KOPT-K1 (cell line): ENCODE results near the gene GALNT17.
"Not testable (repeated sequence)": the region's sequence is repeated elsewhere in the genome, so short reads cannot be mapped to it uniquely, and the experiment has no call there.

Source experiments
- H3K27ac ChIP-seq: fragments of 200-600 bp; sonication (generic); 2 replicates; pipeline ENCODE4 v1.5.1; 2016; ENCODE audit warnings: antibody characterized with exemption, mild to moderate bottlenecking, low read depth, low read length; ENCODE audit not compliant: poor library complexity, severe bottlenecking
- H3K36me3 ChIP-seq: fragments of 200-600 bp; sonication (generic); 2 replicates; pipeline ENCODE4 v1.5.1; 2017; ENCODE audit warnings: antibody characterized with exemption, mild to moderate bottlenecking, low read length, moderate library complexity; ENCODE audit not compliant: insufficient read depth
- H3K9me3 ChIP-seq: fragments of 200-600 bp; sonication (generic); 2 replicates; pipeline ENCODE4 v1.5.1; 2017; ENCODE audit warnings: antibody characterized with exemption, low read length, mild to moderate bottlenecking; ENCODE audit not compliant: insufficient read depth, poor library complexity, severe bottlenecking

GALNT17 gene

GRCh38 chr7:71630516-71630915 is 498.6 kb downstream of the GALNT17 start:
- H3K36me3 ChIP-seq: no peaks in the 10 kb centered on the region
- no peak overlapping the region for H3K27ac ChIP-seq
- H3K9me3 ChIP-seq: peaks cover 5% of the 10 kb centered on the region

GRCh38 chr7:71633551-71634008 is 501.6 kb downstream of the GALNT17 start:
- no peak overlapping the region for H3K27ac ChIP-seq
- H3K36me3 ChIP-seq: no peaks in the 10 kb centered on the region
- H3K9me3 ChIP-seq: peaks cover 5% of the 10 kb centered on the region

- H3K9me3 ChIP-seq, H3K36me3 ChIP-seq, H3K27ac ChIP-seq: not testable (repeated sequence)
These were observed 503.9 kb downstream of the GALNT17 start for GRCh38 chr7:71635849-71636248.

- Histone ChIP-seq H3K9me3 (peaks cover 5% of the 10 kb centered on the region), H3K27ac (no peak overlapping the region), H3K36me3 (no peaks in the 10 kb centered on the region)
These were observed 504.4 kb downstream of the GALNT17 start for GRCh38 chr7:71636329-71636728.

- Histone ChIP-seq H3K36me3 (no peaks in the 10 kb centered on the region), H3K9me3 (no peaks in the 10 kb centered on the region), H3K27ac (no peak overlapping the region)
These were observed 505.6 kb downstream of the GALNT17 start for GRCh38 chr7:71637578-71637977.

GRCh38 chr7:71638108-71638507 is 506.2 kb downstream of the GALNT17 start:
- Histone ChIP-seq H3K9me3 (no peaks in the 10 kb centered on the region), H3K27ac (no peak overlapping the region), H3K36me3 (no peaks in the 10 kb centered on the region)

- no peak overlapping the region for H3K27ac ChIP-seq
- H3K36me3 ChIP-seq: no peaks in the 10 kb centered on the region
- H3K9me3 ChIP-seq: no peaks in the 10 kb centered on the region
These were observed 507.6 kb downstream of the GALNT17 start for GRCh38 chr7:71639382-71640085.

- H3K9me3 ChIP-seq, H3K27ac ChIP-seq, H3K36me3 ChIP-seq: not testable (repeated sequence)
These were observed 511.1 kb downstream of the GALNT17 start for GRCh38 chr7:71643031-71643430.

- H3K36me3 ChIP-seq: no peaks in the 10 kb centered on the region
- H3K27ac ChIP-seq: no peak overlapping the region
- peaks cover 14% of the 10 kb centered on the region for H3K9me3 ChIP-seq
These were observed 513.9 kb downstream of the GALNT17 start for GRCh38 chr7:71645836-71646235.

GRCh38 chr7:71649812-71650211 is 517.9 kb downstream of the GALNT17 start:
- H3K36me3 ChIP-seq: no peaks in the 10 kb centered on the region
- no peak overlapping the region for H3K27ac ChIP-seq
- peaks cover 14% of the 10 kb centered on the region for H3K9me3 ChIP-seq

- no peaks in the 10 kb centered on the region for H3K36me3 ChIP-seq
- H3K9me3 ChIP-seq: peaks cover 14% of the 10 kb centered on the region
- no peak overlapping the region for H3K27ac ChIP-seq
These were observed 518.9 kb downstream of the GALNT17 start for GRCh38 chr7:71650653-71651337.

GRCh38 chr7:71652510-71652909 is 520.6 kb downstream of the GALNT17 start:
- Histone ChIP-seq H3K36me3 (no peaks in the 10 kb centered on the region), H3K27ac (no peak overlapping the region), H3K9me3 (peaks cover 14% of the 10 kb centered on the region)

GRCh38 chr7:71657386-71657785 is 525.4 kb downstream of the GALNT17 start:
- H3K36me3 ChIP-seq: no peaks in the 10 kb centered on the region
- H3K9me3 ChIP-seq: no peaks in the 10 kb centered on the region
- H3K27ac ChIP-seq: no peak overlapping the region

GRCh38 chr7:71659622-71660021 is 527.7 kb downstream of the GALNT17 start:
- H3K36me3 ChIP-seq: no peaks in the 10 kb centered on the region
- H3K27ac ChIP-seq: no peak overlapping the region
- H3K9me3 ChIP-seq: no peaks in the 10 kb centered on the region

GRCh38 chr7:71661671-71662224 is 529.8 kb downstream of the GALNT17 start:
- Histone ChIP-seq H3K9me3 (no peaks in the 10 kb centered on the region), H3K36me3 (no peaks in the 10 kb centered on the region), H3K27ac (no peak overlapping the region)
